NCI-H748 (cell line): ENCODE results near the gene SPATA19.

Experiments used
- DNase-seq: peaks from one replicate; lab custom pipeline; 2025; ENCODE audit not compliant: unreplicated experiment; lab: John Stamatoyannopoulos, UW

Gene SPATA19

DNA sequence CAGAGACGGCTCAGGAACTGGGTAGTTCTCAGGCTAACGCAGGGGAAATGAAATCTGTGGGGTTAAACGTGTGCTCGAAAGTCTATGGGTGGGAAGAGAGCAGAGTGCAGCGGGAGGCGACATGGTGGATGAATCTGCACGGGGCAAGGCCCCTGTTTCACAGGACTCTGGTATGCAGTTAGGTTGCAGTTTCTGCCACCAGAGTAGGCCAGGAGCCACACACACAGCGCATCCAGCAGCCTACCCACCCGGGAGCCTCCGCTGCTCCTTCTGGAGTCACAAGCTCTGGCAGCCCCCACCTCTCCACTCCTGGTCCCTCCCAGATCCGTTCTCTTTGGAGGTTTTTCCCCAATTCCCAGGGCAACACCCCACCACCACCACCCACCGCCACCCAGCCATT, 27.0 kb downstream of the SPATA19 start:
- DNase-seq = no peak

DNA sequence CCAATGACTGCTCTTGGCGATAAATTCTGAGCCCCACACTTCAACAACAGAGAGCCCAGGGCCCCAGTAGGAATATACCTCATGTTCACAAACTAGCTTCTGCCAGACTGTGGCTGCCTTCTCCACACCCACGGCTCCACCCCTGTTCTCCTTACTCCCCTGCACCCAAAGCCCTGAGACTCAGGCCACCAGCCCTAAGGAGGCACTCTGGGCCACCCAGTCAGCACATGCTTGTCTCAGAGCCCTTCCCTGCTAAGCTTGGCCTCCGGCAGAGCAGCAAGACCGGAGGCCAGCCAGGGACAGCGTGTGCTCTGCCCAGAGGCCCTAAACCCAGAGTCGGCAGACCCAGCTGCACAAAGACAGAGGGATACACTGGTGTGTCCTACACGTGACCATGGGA, 27.9 kb downstream of the SPATA19 start:
- no peak for DNase-seq

DNA sequence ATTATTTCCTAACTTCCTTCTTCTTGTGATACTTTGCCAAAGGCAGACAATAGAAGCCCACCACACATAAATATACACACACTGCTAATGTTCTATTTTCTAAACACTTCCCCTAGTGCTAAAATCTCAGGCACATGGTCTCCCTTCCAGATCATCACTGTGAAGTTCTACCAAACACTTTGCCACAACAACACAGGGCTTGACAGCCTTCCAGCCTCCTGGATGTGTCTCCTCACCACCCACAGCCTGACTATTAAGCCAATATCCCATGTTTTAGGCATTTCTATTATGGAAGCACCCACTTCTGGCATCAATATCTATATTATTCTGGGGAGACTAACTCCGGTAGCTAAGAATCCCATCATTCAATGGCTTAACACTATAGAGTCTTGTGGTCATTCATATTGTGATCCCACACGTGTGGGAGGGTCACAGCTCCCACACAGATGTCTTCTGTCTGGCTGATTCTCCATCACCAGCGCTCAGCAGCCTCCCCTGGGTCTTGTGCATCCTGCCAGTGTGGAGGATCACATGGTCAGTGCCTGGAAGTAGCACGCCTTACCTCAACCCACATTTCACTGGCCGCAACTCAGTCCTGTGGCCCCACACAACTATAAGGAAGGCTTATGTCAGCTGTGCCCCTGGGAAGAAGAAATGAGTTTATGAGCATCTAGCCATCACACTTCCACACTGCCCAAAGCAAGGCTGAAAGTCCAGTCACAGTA, 29.0 kb downstream of the SPATA19 start:
- DNase-seq = no peak

DNA sequence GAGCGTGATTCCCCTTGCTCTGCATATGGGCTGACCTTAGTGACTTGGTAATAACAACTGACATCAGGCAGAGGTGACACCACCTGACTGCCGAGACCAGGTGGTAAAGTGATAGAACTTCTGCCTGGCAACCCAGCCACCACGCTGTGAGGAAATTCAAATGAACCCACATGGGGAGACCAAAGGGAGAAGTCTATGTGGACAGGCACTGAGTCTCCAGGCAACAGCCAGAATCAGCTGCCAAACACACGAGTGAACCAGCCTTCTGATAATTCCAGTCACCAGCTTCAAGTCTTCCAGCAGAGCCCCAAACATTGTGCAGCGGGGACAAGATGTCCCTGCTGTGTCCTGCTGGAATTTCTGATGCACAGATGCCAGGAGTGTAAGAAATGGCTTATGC, 29.7 kb downstream of the SPATA19 start:
- DNase-seq = peak; percentile 67

DNA sequence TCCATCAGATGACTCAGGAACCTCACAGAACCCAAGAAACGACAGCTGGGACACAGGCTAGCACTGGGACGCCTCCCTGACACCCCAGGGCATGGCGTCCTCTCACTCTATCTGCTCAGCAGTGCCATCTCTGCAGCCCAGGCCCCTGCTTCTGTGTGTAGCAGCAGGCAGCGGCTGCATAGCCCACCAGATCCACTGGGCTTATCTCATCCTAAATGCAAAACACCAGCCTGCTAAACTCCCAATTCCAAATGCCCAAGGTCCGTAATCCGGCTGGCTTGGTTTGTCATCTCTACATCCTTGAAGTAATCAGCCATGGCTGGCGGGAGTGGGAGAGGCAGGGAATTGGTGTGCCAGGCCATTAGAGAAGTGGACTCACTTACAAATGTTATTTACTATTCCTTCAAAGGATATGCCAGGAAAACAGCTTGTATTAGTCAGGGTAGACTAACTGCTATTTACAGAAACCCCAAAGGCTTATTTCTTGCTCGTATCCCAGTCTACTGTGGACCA, 30.7 kb downstream of the SPATA19 start:
- no peak for DNase-seq

DNA sequence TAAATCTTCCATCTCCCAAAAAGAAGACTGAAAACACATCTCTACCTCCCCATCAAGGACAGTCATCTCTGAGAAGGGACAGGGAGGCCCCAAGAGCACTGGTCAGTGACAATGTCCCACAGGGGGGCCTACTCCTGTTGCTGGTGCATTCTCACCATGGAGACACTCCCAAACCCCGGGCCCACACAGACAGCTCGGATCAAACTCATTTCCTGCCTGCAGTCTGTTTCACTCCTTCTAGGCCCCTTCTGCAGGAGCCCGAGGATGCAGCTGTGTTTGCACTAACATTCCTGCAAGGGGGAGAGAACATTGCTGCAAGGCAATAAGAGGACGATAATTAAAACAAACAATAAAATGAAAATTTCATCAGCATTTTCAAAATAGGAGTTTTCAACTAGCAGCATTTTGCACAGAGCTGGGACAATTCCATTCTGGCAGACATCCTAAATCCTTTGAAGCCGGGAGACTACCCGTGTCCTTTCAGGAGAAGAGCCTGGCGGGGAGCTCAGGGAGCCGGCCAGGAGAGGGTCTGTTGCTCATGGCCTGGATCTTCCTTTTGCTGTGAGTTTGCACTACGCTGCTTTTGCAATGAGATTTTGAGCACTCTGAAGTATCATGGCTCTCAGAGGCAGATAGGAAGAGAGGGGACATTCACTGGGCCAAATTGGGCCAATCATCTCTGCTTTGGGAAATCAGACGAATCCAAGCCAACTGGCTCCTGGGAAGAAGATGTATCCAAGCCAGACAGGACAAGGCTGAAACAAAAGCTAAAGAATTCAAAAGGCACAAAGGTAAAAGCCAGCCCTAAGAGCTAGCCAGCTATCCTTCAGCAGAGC, 33.2 kb downstream of the SPATA19 start:
- DNase-seq = no peak

DNA sequence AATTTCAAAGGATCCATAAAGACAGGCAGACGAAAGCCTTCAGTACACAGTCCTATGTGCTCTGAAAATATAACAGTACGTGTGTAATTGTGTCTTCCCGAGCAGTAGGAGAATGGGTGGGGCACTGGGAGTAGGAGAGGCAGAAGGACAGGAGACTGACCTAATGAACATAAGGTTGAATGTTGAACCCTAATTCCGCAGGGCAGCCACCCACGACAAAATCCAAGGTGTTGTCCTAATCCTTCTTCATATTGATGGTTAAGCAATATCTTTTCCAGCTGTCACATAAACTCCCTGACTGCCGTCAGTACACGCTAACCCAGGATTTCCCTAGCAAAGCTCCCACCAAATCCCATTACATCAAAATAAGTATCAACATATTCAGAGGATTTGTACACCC, 34.5 kb downstream of the SPATA19 start:
- no peak for DNase-seq

DNA sequence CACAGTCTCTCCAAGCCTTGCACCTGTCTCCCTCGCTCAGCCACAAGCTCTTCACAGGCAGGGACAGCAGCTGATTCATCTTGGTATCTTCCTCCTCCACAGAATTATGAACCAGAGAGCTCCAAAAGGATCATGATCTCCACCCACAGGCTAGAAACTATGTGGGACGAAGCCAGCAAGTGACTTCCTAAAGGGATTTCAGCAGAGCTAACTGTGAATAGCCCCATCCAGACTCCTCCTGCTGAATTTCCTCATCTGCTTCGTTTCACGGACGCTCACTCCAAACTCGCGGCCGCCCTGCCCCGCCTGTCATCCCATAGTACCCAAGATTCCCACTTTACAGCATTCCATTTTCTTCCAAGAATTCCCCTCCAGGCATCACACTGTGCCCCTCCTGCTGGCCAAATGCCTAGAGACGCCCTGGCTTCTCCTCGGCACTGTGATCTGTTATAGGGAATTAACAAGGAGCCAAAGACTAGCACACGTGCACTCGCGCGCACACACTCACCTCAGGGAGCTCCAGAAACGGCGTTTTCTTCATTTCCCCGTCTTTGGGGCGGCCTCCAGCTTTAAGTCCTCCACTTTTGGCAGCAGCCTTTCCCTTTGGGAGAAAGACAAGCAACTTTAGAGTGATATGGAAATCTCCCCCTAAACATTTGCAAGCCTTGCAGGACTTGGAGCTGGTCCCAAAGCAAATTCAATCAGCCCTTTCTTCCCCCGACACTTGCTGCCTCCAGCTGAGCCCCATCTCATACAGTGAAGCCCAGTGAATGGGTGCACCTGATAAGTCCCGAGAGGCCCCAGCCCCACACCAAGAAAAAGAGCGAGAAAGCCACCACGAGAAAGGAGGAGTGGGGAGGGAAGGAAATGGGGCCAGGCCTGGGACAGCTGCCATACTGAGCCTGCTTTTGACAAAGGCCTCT, 35.5 kb downstream of the SPATA19 start:
- DNase-seq = no peak

DNA sequence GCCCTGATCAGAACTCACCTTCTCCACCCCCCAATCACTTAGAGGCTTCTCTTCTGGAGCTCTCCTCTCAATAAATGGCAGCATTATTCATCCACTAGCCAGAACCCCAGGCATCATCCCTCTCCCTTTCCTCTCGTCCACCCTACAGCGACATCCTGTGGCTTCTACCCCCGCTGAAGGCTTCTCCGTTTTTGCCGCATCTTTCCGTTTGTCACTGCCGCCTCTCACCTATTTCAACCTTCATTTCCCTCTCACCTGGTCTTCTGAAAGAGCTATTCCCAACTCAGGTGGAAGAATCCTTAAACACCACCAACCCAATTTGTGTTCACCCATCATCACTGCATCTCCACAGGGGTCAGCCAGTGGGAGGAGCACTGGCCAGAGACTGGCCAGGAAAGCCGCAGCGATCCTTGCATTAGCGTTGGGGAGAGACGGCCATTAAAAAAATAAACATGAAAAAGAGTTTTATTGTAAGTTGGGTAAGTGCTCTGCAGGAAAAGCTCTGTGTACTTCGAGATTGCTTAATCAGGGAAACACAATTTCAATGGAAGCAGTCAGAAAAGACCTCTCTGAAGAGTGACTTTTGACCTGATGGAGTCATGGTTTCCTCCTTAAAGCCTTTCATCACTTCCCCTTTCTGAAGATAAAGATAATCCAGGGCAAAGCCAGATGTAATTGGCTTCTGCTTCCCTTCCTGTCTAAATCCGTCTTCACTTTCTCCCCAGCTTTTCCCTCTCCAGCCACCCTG, 36.7 kb downstream of the SPATA19 start:
- no peak for DNase-seq

DNA sequence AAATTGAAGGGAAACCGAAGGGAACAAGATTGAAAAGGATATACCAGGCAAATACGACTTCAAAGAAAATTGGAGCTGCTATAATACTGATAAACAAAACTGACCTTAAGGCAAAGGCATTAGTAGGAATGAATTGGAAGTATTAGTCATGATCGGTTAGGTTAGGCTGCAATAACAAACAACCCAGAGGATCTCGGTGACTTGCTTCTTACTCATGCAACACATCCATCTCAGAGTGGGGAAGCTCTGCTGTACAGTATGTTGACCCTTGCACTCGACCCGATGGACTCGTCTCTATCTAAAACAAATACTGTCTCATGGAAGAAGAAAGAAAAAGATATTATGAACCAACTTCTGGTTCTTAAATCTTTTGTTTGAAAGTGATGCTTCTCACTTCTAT, 42.3 kb downstream of the SPATA19 start:
- no peak for DNase-seq

DNA sequence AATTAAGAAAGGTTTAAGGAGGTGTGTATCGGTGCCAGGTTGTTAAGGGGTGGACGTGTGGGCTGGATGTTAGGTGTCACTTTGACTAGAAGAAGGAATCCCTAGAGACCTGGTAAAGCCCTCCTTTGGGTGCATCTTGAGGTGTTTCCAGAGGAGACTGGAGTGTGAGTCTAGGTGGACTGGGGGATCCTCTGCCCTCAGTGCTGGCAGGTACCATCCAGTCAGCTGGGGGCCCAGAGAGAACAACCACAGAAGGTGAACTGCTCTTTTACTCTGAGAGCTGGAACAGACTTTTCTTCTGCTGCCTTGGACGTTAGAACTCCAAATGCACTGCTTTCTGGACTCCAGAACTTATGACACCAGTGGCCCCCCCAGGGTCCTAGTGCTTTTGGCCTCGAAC, 44.0 kb downstream of the SPATA19 start:
- no peak for DNase-seq

DNA sequence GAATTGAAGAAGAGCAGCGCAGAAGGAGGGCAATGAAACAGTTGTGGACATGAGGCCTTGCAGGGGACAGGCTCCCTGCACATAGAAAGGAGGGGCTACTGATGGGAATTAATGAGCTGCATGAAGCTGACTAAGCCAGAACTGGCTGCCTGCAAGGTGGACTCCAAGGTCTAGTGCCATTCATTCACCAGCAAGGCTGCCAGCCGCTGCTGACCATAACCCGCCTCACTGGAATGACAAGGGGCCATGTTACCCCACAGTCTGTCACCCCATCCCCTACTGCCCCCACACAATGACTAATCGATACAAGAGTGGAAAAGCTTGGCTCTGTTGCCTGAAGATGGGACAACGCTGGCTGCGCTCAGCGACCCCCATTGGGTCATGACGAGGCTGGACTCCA, 44.6 kb downstream of the SPATA19 start:
- no peak for DNase-seq

DNA sequence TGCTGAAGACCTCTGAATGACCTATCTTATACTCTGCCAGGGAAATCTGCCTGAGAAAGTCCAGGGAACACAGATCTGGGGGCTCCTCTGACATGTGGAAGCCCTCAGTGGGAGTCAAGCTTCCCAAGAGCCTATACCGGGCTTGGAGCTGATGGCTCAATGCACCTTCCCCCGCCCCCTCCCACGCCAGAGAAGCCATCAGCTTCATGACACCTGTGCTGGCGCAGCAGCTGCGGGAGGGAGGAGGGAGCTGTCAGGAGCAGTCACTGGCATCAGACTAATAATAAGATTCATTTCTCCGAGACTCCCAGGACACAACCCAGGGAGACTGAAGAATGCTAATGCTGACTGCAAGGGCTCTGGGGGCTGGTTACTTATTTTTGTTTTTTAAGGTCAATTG, 47.8 kb downstream of the SPATA19 start:
- DNase-seq = no peak

DNA sequence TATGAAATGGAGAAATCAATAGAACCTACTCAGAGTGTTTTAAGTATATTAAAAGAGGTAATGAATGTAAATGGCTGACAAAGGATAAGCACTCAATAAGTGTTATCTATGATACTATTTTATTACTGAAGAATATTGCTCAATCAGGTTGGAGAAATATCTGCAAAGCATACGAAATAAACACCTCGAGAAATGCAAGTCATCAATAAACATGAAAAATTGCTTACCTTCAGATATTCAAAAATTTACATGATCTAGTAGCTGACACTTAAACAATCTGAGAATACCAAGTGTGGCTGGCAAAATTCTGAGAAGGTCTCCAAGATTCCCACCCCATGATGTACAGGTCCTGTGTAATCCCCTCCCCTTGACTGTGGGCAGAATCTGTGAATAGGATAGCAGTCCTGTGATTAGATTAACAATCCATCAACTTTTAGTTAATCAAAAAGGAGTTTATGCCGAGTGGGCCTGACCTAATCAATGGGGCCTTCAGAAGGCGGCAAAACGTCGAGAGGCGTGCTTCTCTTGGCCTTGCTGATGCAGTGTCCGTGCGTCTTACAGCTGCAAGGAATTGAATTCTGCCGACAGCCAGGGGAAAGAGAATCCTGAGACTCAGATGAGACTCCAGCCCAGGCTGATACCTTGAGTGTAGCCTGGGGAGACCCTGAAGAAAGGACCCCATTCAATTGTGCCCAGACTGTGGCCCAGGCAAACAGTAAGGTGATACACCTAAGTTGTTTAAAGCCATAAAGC, 49.1 kb downstream of the SPATA19 start:
- DNase-seq = no peak

DNA sequence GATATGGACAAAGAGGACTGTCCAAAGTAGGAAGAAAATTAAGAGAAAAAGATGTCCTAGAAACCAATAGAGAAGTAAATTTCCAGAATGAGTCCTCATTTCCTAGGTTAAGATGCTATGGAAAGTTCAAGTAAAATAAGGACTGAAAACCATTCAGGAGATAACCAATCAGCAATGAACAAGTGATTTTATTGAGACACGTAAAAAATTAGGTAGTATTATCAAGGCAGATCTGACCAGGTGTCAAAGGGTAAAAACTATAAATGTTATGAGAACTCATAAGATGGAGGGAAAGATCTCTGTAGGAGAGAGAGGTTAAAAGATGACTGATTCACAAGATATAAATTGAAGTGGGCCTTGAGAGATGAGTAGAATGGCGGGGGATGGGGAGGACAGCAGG, 50.2 kb downstream of the SPATA19 start:
- DNase-seq = no peak

DNA sequence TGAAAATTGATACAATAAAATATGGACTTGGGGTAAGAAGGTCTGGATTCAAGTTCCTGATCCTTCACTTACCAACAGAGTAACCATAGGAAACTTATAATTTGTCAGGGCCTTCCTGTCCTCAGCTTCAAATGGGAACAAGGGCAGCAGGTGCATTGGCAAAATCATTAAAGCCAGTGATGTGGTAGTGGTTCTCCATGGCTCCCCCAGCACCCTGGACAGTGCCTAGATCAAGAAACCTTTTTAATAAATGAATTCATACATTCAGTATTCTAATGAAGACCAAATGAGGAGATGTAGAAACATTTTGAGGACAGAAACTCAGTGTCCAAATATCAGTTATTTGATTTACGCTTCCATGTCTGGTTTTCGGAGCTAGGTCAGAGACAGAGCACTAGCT, 51.1 kb downstream of the SPATA19 start:
- DNase-seq = no peak

DNA sequence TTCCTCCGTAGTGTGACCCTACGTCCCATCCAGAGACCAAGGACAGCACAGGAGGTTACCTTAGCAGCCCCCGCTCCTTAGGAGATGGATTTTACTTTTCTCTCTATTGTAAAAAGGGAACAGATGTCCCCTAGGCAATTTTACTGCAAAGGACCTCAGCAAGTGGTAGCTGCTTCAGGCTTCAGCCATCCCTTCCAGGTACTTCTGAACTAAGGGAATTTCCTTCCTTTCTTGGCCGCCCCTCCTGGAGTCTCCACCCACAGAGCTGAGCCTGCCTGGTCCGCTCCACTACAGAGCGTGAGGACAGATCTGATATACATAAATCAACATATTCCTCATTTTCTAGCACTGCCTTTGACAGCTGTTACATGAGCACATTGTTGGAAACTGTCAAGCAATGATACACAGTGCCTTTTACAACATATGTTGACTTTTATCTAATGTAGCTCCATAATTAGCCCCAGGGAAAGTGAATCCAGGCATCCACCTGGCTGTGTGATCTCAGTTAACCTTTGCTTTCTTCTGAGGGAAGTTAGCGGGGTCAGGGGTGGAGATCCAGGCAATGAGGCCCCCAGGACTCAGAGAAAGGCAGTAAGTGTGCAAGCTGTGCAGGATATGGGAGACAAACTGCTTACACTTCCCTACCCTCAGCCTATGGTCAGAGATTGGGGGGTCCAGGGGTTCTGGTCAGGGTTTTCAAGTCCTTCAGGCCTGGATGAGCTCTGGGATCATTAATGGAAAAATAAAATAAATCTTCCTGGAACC, 51.9 kb downstream of the SPATA19 start:
- peak; percentile 64 for DNase-seq

DNA sequence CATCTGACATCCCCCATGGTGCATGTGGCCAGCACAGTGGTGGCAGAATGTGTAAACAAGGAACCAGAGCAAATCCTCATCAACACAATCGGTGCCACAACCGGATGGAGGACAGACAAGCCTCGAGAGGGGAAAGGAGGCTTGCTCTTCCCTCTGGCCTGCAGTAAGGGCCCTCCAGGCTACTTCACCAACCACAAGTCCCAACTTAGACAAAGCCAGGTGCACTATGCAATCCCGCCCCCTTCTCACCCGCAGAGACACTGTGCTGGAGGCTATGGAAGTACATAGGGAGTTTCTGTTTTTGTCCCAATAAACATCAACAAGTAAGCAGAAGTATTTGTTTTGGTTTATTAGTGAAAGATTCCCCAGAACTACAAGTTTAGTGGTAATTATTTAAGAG, 54.3 kb downstream of the SPATA19 start:
- DNase-seq = no peak
